H1 (cell line): ENCODE data around the gene GZMA. TPM values are rescaled to one million over a fixed set of nuclear protein-coding genes. Genes with fewer than 3 reads are reported as not detected.

Experiments
- CTCF ChIA-PET: fragments of 300-600 bp; sonication (Branson Sonifier 250); formaldehyde crosslinking; loops from one replicate; lab custom pipeline; 2021; ENCODE audit not compliant: partially characterized antibody; lab: Charles Lee
- POLR2A ChIA-PET: fragments of 300-600 bp; sonication (Branson Sonifier 250); formaldehyde crosslinking; loops from one replicate; lab custom pipeline; 2021; ENCODE audit warnings: inconsistent platforms; ENCODE audit not compliant: partially characterized antibody; lab: Charles Lee
- DNase-seq, 2 experiments: peaks; one replicate each; pipeline versions ENCODE4 v3.0.0 to v3.0.0-alpha.2; 2010 to 2022; ENCODE audit warnings: low spot score in 2 of 2, low read depth in 1 of 2, mixed read lengths in 1 of 2
- FAIRE-seq: peaks from 2 replicates; lab custom pipeline; 2011; peaks lifted over from hg19 to GRCh38; lab: Jason Lieb, UNC
- H2AFZ ChIP-seq: 2 replicates; pipeline ENCODE4 v1.8.1; 2012; ENCODE audit warnings: low read length, inconsistent platforms
- H2AK5ac ChIP-seq: 2 replicates; pipeline ENCODE4 v1.6.1; 2013; ENCODE audit warnings: low read depth, low read length
- H2BK120ac ChIP-seq: replicated peaks from 2 replicates; pipeline ENCODE3; 2013; ENCODE audit warnings: low read depth, low read length, inconsistent platforms
- H2BK12ac ChIP-seq: 2 replicates; pipeline ENCODE4 v1.6.1; 2013; ENCODE audit warnings: low read depth, low read length
- H2BK15ac ChIP-seq: 2 replicates; pipeline ENCODE4 v1.6.1; 2013; ENCODE audit warnings: low read length
- H2BK20ac ChIP-seq: 2 replicates; pipeline ENCODE4 v1.6.1; 2013; ENCODE audit warnings: low read length
- H2BK5ac ChIP-seq: 2 replicates; pipeline ENCODE4 v1.6.1; 2013; ENCODE audit warnings: low read depth, low read length
- H3K14ac ChIP-seq: 2 replicates; pipeline ENCODE4 v1.6.1; 2013; ENCODE audit warnings: inconsistent platforms; ENCODE audit not compliant: insufficient read length
- H3K18ac ChIP-seq: 2 replicates; pipeline ENCODE4 v1.6.1; 2013; ENCODE audit warnings: low read length; ENCODE audit errors: extremely low read depth
- H3K23ac ChIP-seq: 2 replicates; pipeline ENCODE4 v1.6.1; 2013; ENCODE audit warnings: inconsistent platforms; ENCODE audit not compliant: insufficient read length
- H3K23me2 ChIP-seq: 2 replicates; pipeline ENCODE4 v1.6.1; 2013; ENCODE audit warnings: low read depth, low read length
- H3K27ac ChIP-seq: 2 replicates; pipeline ENCODE4 v1.6.1; 2011; ENCODE audit warnings: low read depth, low read length, inconsistent platforms
- H3K27me3 ChIP-seq, 4 experiments: replicated peaks in 1 of 4; 1 replicate in 1 of 4; 2 replicates in 3 of 4; pipeline versions ENCODE4 v1.6.1 to v1.8.1; 2011 to 2013; ENCODE audit warnings: low read length in 3 of 4, mild to moderate bottlenecking in 3 of 4, inconsistent platforms in 2 of 4, mixed read lengths in 2 of 4, moderate library complexity in 1 of 4; ENCODE audit not compliant: control insufficient read depth in 3 of 4, insufficient read depth in 3 of 4; ENCODE audit errors: extremely low read depth in 1 of 4
- H3K36me3 ChIP-seq, 4 experiments: 2 replicates each; pipeline versions ENCODE4 v1.6.1 to v1.8.1; 2011 to 2013; ENCODE audit warnings: mild to moderate bottlenecking in 4 of 4, low read length in 3 of 4, moderate library complexity in 2 of 4, control low read depth in 1 of 4, inconsistent platforms in 1 of 4; ENCODE audit not compliant: insufficient read depth in 4 of 4, control insufficient read depth in 2 of 4
- H3K4ac ChIP-seq: replicated peaks from 2 replicates; pipeline ENCODE3; 2013; ENCODE audit warnings: low read length, low read depth, mixed read lengths, inconsistent platforms; ENCODE audit not compliant: insufficient read length
- H3K4me1 ChIP-seq, 4 experiments: replicated peaks in 1 of 4; 1 replicate in 1 of 4; 2 replicates in 3 of 4; pipeline versions ENCODE4 v1.6.1 to v1.8.1; 2011 to 2013; ENCODE audit warnings: low read length in 3 of 4, inconsistent platforms in 2 of 4, mixed read lengths in 1 of 4; ENCODE audit not compliant: insufficient read depth in 4 of 4, control insufficient read depth in 3 of 4
- H3K4me2 ChIP-seq, 2 experiments: 2 replicates each; pipeline versions ENCODE4 v1.6.1 to v1.8.1; 2011 to 2013; ENCODE audit warnings: low read depth in 2 of 2, low read length in 2 of 2, control low read depth in 1 of 2, inconsistent platforms in 1 of 2, mild to moderate bottlenecking in 1 of 2; ENCODE audit not compliant: insufficient read depth in 1 of 2
- H3K4me3 ChIP-seq, 4 experiments: fragments of 200-600, 300-600 bp in 1 of 4; sonication (generic), shearing (Covaris generic), sonication (Bioruptor Twin) in 1 of 4; 2 replicates each; pipeline versions ENCODE4 v1.5.1 to v1.8.1; 2011 to 2016; ENCODE audit warnings: low read length in 4 of 4, low read depth in 3 of 4, control low read depth in 2 of 4, inconsistent platforms in 2 of 4, mild to moderate bottlenecking in 2 of 4, mixed read lengths in 1 of 4, moderate library complexity in 1 of 4; ENCODE audit not compliant: insufficient read depth in 2 of 4; ENCODE audit errors: extremely low read depth in 1 of 4
- H3K56ac ChIP-seq: replicated peaks from 2 replicates; pipeline ENCODE3; 2013; ENCODE audit warnings: low read depth, mild to moderate bottlenecking, mixed read lengths, low read length, inconsistent platforms; ENCODE audit not compliant: insufficient read length
- H3K79me1 ChIP-seq: 2 replicates; pipeline ENCODE4 v1.6.1; 2013; ENCODE audit warnings: low read depth, low read length, control low read depth
- H3K79me2 ChIP-seq, 2 experiments: 2 replicates each; pipeline versions ENCODE4 v1.6.1 to v1.8.1; 2012 to 2013; ENCODE audit warnings: low read length in 2 of 2, mild to moderate bottlenecking in 2 of 2, inconsistent platforms in 1 of 2; ENCODE audit not compliant: insufficient read depth in 2 of 2, control insufficient read depth in 1 of 2
- H3K9ac ChIP-seq, 4 experiments: replicated peaks in 1 of 4; 1 replicate in 1 of 4; 2 replicates in 3 of 4; pipeline versions ENCODE4 v1.6.1 to v1.8.1; 2011 to 2013; ENCODE audit warnings: low read depth in 3 of 4, low read length in 3 of 4, control low read depth in 2 of 4, mild to moderate bottlenecking in 2 of 4, moderate library complexity in 2 of 4, inconsistent platforms in 1 of 4; ENCODE audit errors: extremely low read depth in 1 of 4
- H3K9me3 ChIP-seq, 2 experiments: 2 replicates each; pipeline versions ENCODE4 v1.6.1 to v1.8.1; 2012 to 2013; ENCODE audit warnings: mild to moderate bottlenecking in 2 of 2, moderate library complexity in 2 of 2, control low read depth in 1 of 2, inconsistent platforms in 1 of 2, low read depth in 1 of 2, low read length in 1 of 2, mixed read lengths in 1 of 2; ENCODE audit not compliant: insufficient read depth in 2 of 2
- H4K20me1 ChIP-seq, 2 experiments: replicated peaks in 1 of 2; 2 replicates each; pipeline versions ENCODE3 to v1.8.1; 2011 to 2013; ENCODE audit warnings: inconsistent platforms in 2 of 2, low read length in 2 of 2, mild to moderate bottlenecking in 1 of 2; ENCODE audit not compliant: insufficient read depth in 2 of 2, control insufficient read depth in 1 of 2
- H4K5ac ChIP-seq: 2 replicates; pipeline ENCODE4 v1.6.1; 2013; ENCODE audit warnings: low read length, low read depth, mixed read lengths, inconsistent platforms; ENCODE audit not compliant: insufficient read length
- H4K8ac ChIP-seq: 2 replicates; pipeline ENCODE4 v1.8.0; 2013; ENCODE audit warnings: mild to moderate bottlenecking, moderate library complexity, low read length, inconsistent platforms; ENCODE audit not compliant: insufficient read depth; ENCODE audit errors: extremely low read depth
- H4K91ac ChIP-seq: replicated peaks from 2 replicates; pipeline ENCODE3; 2013; ENCODE audit warnings: low read length, mixed read lengths, inconsistent platforms; ENCODE audit not compliant: insufficient read length
- CTBP2 ChIP-seq: IDR thresholded peaks from 2 replicates; pipeline ENCODE4 v1.7.0; 2011; ENCODE audit warnings: borderline replicate concordance, mild to moderate bottlenecking, moderate library complexity, mixed read lengths, low read length; ENCODE audit not compliant: insufficient read depth, insufficient read length
- EGR1 ChIP-seq: IDR thresholded peaks from 2 replicates; pipeline ENCODE4 v1.6.1; 2011; ENCODE audit warnings: low read depth, low read length, borderline replicate concordance
- EZH2 ChIP-seq: fragments of 200-600 bp; sonication (generic); IDR thresholded peaks from 2 replicates; pipeline ENCODE4 v1.7.1; 2012; ENCODE audit warnings: low read depth, mild to moderate bottlenecking, moderate library complexity, low read length, inconsistent platforms; ENCODE audit not compliant: severe bottlenecking
- GTF2F1 ChIP-seq: IDR thresholded peaks from 2 replicates; pipeline ENCODE4 v1.6.1; 2012; ENCODE audit warnings: low read depth, low read length, improper control_type of control experiment, borderline replicate concordance
- HDAC6 ChIP-seq: IDR thresholded peaks from one replicate; pipeline ENCODE4 v1.7.1; 2012; ENCODE audit warnings: low read depth, mild to moderate bottlenecking, inconsistent platforms, low read length, moderate library complexity
- PHF8 ChIP-seq: fragments of 200-600 bp; sonication (generic); conservative IDR thresholded peaks from 2 replicates; pipeline ENCODE4 v1.7.1; 2012; ENCODE audit warnings: low read depth, mild to moderate bottlenecking, inconsistent platforms, low read length, moderate library complexity
- POU5F1 ChIP-seq: IDR thresholded peaks from 2 replicates; pipeline ENCODE4 v1.6.1; 2011; ENCODE audit warnings: low read depth, mild to moderate bottlenecking, low read length, moderate library complexity
- RNF2 ChIP-seq: fragments of 200-900, 300-1000 bp; sonication (generic); IDR thresholded peaks from 2 replicates; pipeline ENCODE4 v1.7.1; 2016; ENCODE audit warnings: borderline replicate concordance, low read depth, mild to moderate bottlenecking, antibody characterized with exemption, low read length; ENCODE audit not compliant: poor library complexity, severe bottlenecking; ENCODE audit errors: missing control alignments
- TAF7 ChIP-seq: optimal IDR thresholded peaks from 2 replicates; pipeline ENCODE3; 2011; ENCODE audit warnings: low read depth, mild to moderate bottlenecking, inconsistent platforms, low read length, moderate library complexity, borderline replicate concordance
- WGBS, 2 experiments: shearing (Covaris generic) in 1 of 2; methylation state at CpG; one replicate each; pipeline versions ENCODE4 v1.1.6 to v1.1.7; 2013 to 2015; ENCODE audit warnings: low lambda C conversion rate in 2 of 2, mixed read lengths in 2 of 2, inconsistent platforms in 1 of 2, low coverage in 1 of 2, missing lambda C conversion rate in 1 of 2; ENCODE audit not compliant: insufficient replicate concordance in 2 of 2, insufficient coverage in 1 of 2, insufficient read length in 1 of 2; ENCODE audit errors: extremely low coverage in 1 of 2, missing lambda C conversion rate in 1 of 2; 5-methylcytosine and 5-hydroxymethylcytosine counted together
- polyA plus RNA-seq, 7 experiments: library from polyadenylated mRNA; depleted of rRNA in 3 of 7; stranded (reverse) in 5 of 7; unstranded in 2 of 7; fragments of >200 nt in 5 of 7; fragments of 200-250 nt in 2 of 7; gene quantifications; 1 replicate in 5 of 7; 2 replicates in 1 of 7; 4 replicates in 1 of 7; pipeline versions ENCODE4 v1.2.1 to v1.2.3, GENCODE V29; 2011 to 2013; ENCODE audit warnings: missing spikeins in 2 of 7, mixed read lengths in 2 of 7
- total RNA-seq: library from RNA; stranded (reverse); fragmentation: NEBNext Ultra II Directional; extraction: Animal tissue kit (Norgen Biotek cat#: 25700); gene quantifications from 2 replicates; pipeline ENCODE4 v1.2.1, GENCODE V29; 2021
- TF ChIP-seq, protein P1 (sequence below): IDR thresholded peaks from 2 replicates; pipeline ENCODE4 v1.6.1; 2011; ENCODE audit warnings: low read depth, mild to moderate bottlenecking, low read length; ENCODE audit not compliant: insufficient read depth

Gene GZMA
- total and polyA plus RNA-seq, 2 of the 8 experiments (the other 6 are each of a cell fraction or from before 2014, with no cell fraction given), result not detected

DNA sequence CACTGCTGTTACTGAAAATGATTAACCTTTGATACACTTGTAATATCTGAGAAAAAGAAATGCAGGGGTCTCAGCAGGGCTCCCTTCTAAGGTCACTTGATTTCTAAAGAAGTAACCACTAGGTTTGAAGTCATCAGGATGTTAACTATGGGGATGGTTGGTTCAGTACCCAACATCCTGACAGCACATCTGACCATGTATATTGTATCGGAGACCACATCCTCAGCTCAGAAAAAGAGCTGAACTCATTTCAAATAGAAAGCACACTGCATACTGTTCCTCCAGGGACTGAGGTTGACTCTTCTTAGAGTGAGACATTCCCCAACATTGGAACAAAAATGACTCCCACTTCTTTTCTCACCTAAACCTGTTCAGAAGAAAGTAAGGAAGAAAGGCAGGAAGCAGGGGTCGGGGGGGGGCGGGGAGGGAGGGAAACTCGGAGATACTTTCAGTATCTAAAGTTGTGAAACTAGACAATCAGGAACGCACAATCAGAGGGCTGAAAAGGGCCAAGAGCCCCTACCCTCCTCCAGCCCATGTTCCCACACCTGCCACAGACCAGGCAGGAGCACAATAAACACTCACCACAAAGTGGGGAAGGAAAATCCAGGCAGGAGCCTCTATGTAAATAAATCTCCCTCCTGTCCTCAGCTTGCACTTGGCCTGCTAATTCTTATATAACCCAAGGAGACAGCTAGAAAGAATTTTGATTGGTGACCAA is 730 bp upstream of the GZMA start:
- H3K27me3 ChIP-seq, result no peaks in the 10 kb centered on the region
- no peak overlapping the region for H4K8ac ChIP-seq
- no peaks in the 10 kb centered on the region for H3K36me3 ChIP-seq
- H3K9ac ChIP-seq, result no peak overlapping the region
- H2BK120ac ChIP-seq, result no peak overlapping the region
- no peak overlapping the region for H2AFZ ChIP-seq
- H2BK15ac ChIP-seq, result no peak overlapping the region
- no peak overlapping the region for H3K4me3 ChIP-seq
- H3K27ac ChIP-seq, result no peak overlapping the region
- no peaks in the 10 kb centered on the region for H3K79me2 ChIP-seq
- no peak for FAIRE-seq
- no peak overlapping the region for H2BK5ac ChIP-seq
- no peak overlapping the region for H3K56ac ChIP-seq
- H2BK20ac ChIP-seq, result no peak overlapping the region
- 94% methylated on average over 2 of the region's 5 CpGs; no CpG with 5 or more reads in 1 of the 2 experiments for WGBS, 2 experiments
- no peak overlapping the region for H3K14ac ChIP-seq
- POLR2A ChIA-PET, result no interaction called here
- H2AK5ac ChIP-seq, result no peak overlapping the region
- H3K4me2 ChIP-seq, result no peak overlapping the region
- no peaks in the 10 kb centered on the region for H3K23me2 ChIP-seq
- no peak for DNase-seq
- H3K23ac ChIP-seq, result no peak overlapping the region
- no peaks in the 10 kb centered on the region for H4K20me1 ChIP-seq
- TF ChIP-seq EGR1 (no peak), EZH2 (no peak), HDAC6 (no peak), GTF2F1 (no peak), PHF8 (no peak), CTBP2 (no peak), TAF7 (no peak), POU5F1 (no peak), RNF2 (no peak)
- TF ChIP-seq, protein P1, sequence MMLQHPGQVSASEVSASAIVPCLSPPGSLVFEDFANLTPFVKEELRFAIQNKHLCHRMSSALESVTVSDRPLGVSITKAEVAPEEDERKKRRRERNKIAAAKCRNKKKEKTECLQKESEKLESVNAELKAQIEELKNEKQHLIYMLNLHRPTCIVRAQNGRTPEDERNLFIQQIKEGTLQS, result no peak
- TF ChIP-seq, all 59 proteins: peak for 0
- Histone ChIP-seq H3K18ac (no peak overlapping the region), H4K91ac (no peak overlapping the region), H4K5ac (no peak overlapping the region), H3K9me3 (no peaks in the 10 kb centered on the region), H2BK12ac (no peak overlapping the region), H3K79me1 (no peaks in the 10 kb centered on the region), H3K4me1 (no peaks in the 10 kb centered on the region), H3K4ac (no peak overlapping the region)
- CTCF ChIA-PET, result interaction anchor here (1.8 kb wide), 1 partner anchor 142 kb away, joined by 6 read pairs; no protein-coding TSS in a partner anchor
